Heart left ventricle (tissue), 16 donors: ENCODE data around the gene CERS3. TPM values are rescaled to one million over a fixed set of nuclear protein-coding genes. Genes with fewer than 3 reads are reported as not detected.

Experiments used
- ATAC-seq, 4 donors: fragments of 200-7000 bp; cut with Tn5 transposase; one replicate each; pipeline ENCODE4 v1.9.1; 2020 to 2022; ENCODE audit warnings: moderate library complexity in 4 of 4, mild to moderate bottlenecking in 3 of 4, moderate number of reproducible peaks in 1 of 4
- DNase-seq, 5 donors: peaks; one replicate each; pipeline ENCODE4 v3.0.0-alpha.2; 2020
- H3K27ac ChIP-seq, 12 donors: fragments of 200-600 bp; sonication (generic) in 4 of 12; one replicate each; pipeline versions ENCODE4 v1.5.0 to v1.8.0; 2016 to 2022; ENCODE audit warnings: mild to moderate bottlenecking in 2 of 12
- H3K27me3 ChIP-seq, 9 donors: fragments of 200-600 bp; sonication (generic) in 2 of 9; one replicate each; pipeline versions ENCODE4 v1.5.1 to v1.8.0; 2016 to 2022; ENCODE audit warnings: mild to moderate bottlenecking in 3 of 9
- H3K36me3 ChIP-seq, 9 donors: fragments of 200-600 bp; sonication (generic) in 2 of 9; one replicate each; pipeline versions ENCODE4 v1.5.0 to v1.8.0; 2018 to 2022; ENCODE audit warnings: mild to moderate bottlenecking in 2 of 9
- H3K4me1 ChIP-seq, 12 donors: fragments of 200-600 bp; sonication (generic) in 4 of 12; one replicate each; pipeline versions ENCODE4 v1.5.0 to v1.8.0; 2016 to 2022; ENCODE audit warnings: mild to moderate bottlenecking in 3 of 12
- H3K4me3 ChIP-seq, 12 donors: fragments of 200-600 bp; sonication (generic) in 4 of 12; one replicate each; pipeline versions ENCODE4 v1.5.0 to v1.8.0; 2017 to 2022; ENCODE audit warnings: mild to moderate bottlenecking in 9 of 12, moderate library complexity in 4 of 12
- H3K9me3 ChIP-seq, 12 donors: fragments of 200-600 bp; sonication (generic) in 4 of 12; one replicate each; pipeline versions ENCODE4 v1.5.0 to v1.8.0; 2016 to 2022; ENCODE audit warnings: mild to moderate bottlenecking in 1 of 12
- CTCF ChIP-seq, 12 donors: fragments of 200-600 bp; sonication (generic) in 4 of 12; IDR thresholded peaks; one replicate each; pipeline versions ENCODE4 v1.5.0 to v1.8.0; 2018 to 2022; ENCODE audit warnings: antibody characterized with exemption in 12 of 12, mild to moderate bottlenecking in 5 of 12
- POLR2A ChIP-seq, 2 donors: fragments of 450-650 bp; IDR thresholded peaks; one replicate each; pipeline ENCODE4 v1.6.1; 2017; ENCODE audit warnings: antibody characterized with exemption in 2 of 2, mild to moderate bottlenecking in 2 of 2, moderate library complexity in 2 of 2
- WGBS, 4 donors: extraction: QIAGEN DNeasy Blood & Tissue Kit in 2 of 4; methylation state at CpG; one replicate each; pipeline versions ENCODE4 v1.1.5 to v1.1.7; 2013 to 2018; 5-methylcytosine and 5-hydroxymethylcytosine counted together
- intact Hi-C, 10 donors: fragments of 100-400 bp; cut with DNase I; formaldehyde crosslinking; loops; one replicate each; pipeline versions ENCODE4 v1.11.1 to v1.14.2; 2022
- polyA plus RNA-seq, 2 donors: library from polyadenylated mRNA; stranded (reverse); fragments of 200-250 nt; gene quantifications; one replicate each; pipeline ENCODE4 v1.2.3, GENCODE V29; 2013
- total RNA-seq, 9 donors: library from RNA; depleted of rRNA in 2 of 9; stranded (reverse); fragments of >200 nt in 2 of 9; fragmentation: NEBNext Ultra II Directional in 3 of 9; extraction: Animal tissue kit (Norgen Biotek cat#: 25700) in 3 of 9; gene quantifications; one replicate each; pipeline versions ENCODE4 v1.1.0 to v1.2.4, GENCODE V29; 2016 to 2023
- donor health status: ischemic (EF 13 %, LVEDD 7.1; RV severe dilation, severe dysfunction).
- donor health status: healthy with polysubstance abuse.
- donor health status: DM: no; HTN: yes; CAD: no.
- donor health status: DM: no; HTN: no; CAD: no.
- donor health status: ischemic (EF 25% LVEDD 6.9; RV normal size, moderate dysfunction).
- donor health status: ischemic (EF 25% LVEDD 5.7; RV mildly dilated, moderate dysfunction).
- donor health status: healthy.
- donor health status: DM: yes; HTN: yes; CAD: no.
- donor health status: ischemic (EF 35%, LVEDD 5.7; RV mildly dilated, moderate dysfunction).
- donor health status: nonischemic (EF 11% LVEDD 7.7; RV severe dilation, severe dysfunction).
- donor health status: DM: yes; HTN: yes; CAD: no.
- donor health status: PGD.
- donor health status: ischemic (EF 29% LVEDD 5.4; RV normal size, mild dysfunction).
- donor health status: nonischemic (EF 23%, LVEDD 6.1; RV moderate dilation, normal function).

CERS3 gene
- total and polyA plus RNA-seq, 11 donors: not detected

- Histone ChIP-seq H3K4me3 (no peak overlapping the region), H3K4me1 (no peaks in the 10 kb centered on the region), H3K9me3 (no peaks in the 10 kb centered on the region), H3K27me3 (peaks cover 0 to 5% (median 0%) of the 10 kb centered on the region in 9 donors), H3K27ac (no peak overlapping the region), H3K36me3 (no peaks in the 10 kb centered on the region)
- intact Hi-C loops: no loop called here
- WGBS, 4 donors: 55 to 60% (median 58%) methylated on average over 3 of the region's 3 CpGs
- no peak for ATAC-seq
- no peak for DNase-seq
- TF ChIP-seq CTCF (IDR thresholded peaks at IDR 0.05) (no peak), POLR2A (IDR thresholded peaks at IDR 0.05) (no peak)
Observed at GRCh38 chr15:100502651-100503050, 26.1 kb downstream of the CERS3 start.

GRCh38 chr15:100501117-100501516 is 27.6 kb downstream of the CERS3 start:
- no peak for TF ChIP-seq POLR2A (IDR thresholded peaks at IDR 0.05)
- no peak for TF ChIP-seq CTCF (IDR thresholded peaks at IDR 0.05)
- WGBS, 4 donors: 84 to 86% (median 84%) methylated on average over 5 of the region's 5 CpGs
- no peaks in the 10 kb centered on the region for H3K9me3 ChIP-seq
- intact Hi-C loops: no loop called here
- H3K27me3 ChIP-seq: peaks cover 0 to 10% (median 0%) of the 10 kb centered on the region in 9 donors
- DNase-seq (no peak), ATAC-seq (no peak)
- H3K4me3 ChIP-seq: no peak overlapping the region
- no peaks in the 10 kb centered on the region for H3K36me3 ChIP-seq
- no peak overlapping the region for H3K27ac ChIP-seq
- H3K4me1 ChIP-seq: no peaks in the 10 kb centered on the region

GRCh38 chr15:100500226-100500990 is 28.3 kb downstream of the CERS3 start:
- 60 to 72% (median 62%) methylated on average over 4 of the region's 4 CpGs for WGBS, 4 donors
- no peaks in the 10 kb centered on the region for H3K36me3 ChIP-seq
- H3K27me3 ChIP-seq: peaks cover 0 to 13% (median 0%) of the 10 kb centered on the region in 9 donors
- no peaks in the 10 kb centered on the region for H3K9me3 ChIP-seq
- H3K4me1 ChIP-seq: no peaks in the 10 kb centered on the region
- H3K27ac ChIP-seq: no peak overlapping the region
- H3K4me3 ChIP-seq: no peak overlapping the region
- DNase-seq (no peak), ATAC-seq (no peak)
- TF ChIP-seq CTCF (IDR thresholded peaks at IDR 0.05) (no peak), POLR2A (IDR thresholded peaks at IDR 0.05) (no peak)
- intact Hi-C loops: no loop called here

GRCh38 chr15:100495861-100496260 is 32.9 kb downstream of the CERS3 start:
- TF ChIP-seq CTCF (IDR thresholded peaks at IDR 0.05) (no peak), POLR2A (IDR thresholded peaks at IDR 0.05) (no peak)
- no peaks in the 10 kb centered on the region for H3K9me3 ChIP-seq
- no peaks in the 10 kb centered on the region for H3K36me3 ChIP-seq
- no peak overlapping the region for H3K4me3 ChIP-seq
- DNase-seq (no peak), ATAC-seq (no peak)
- WGBS, 4 donors: 67 to 85% (median 75%) methylated on average over 1 of the region's 1 CpG
- no peaks in the 10 kb centered on the region for H3K4me1 ChIP-seq
- peaks cover 0 to 13% (median 0%) of the 10 kb centered on the region in 9 donors for H3K27me3 ChIP-seq
- no peak overlapping the region for H3K27ac ChIP-seq
- intact Hi-C loops: no loop called here
